HepG2 (cell line): ENCODE results near the gene PPP4C. TPM values are rescaled to one million over a fixed set of nuclear protein-coding genes. Genes with fewer than 3 reads are reported as not detected.

ENCODE experiments used
- ATF6 ChIP-seq: sonication (generic); formaldehyde crosslinking; conservative IDR thresholded peaks from 2 replicates; pipeline ENCODE4 v1.4.0; 2020; ENCODE audit warnings: missing genetic modification reagents
- KDM4B ChIP-seq: sonication (generic); formaldehyde crosslinking; IDR thresholded peaks from 2 replicates; pipeline ENCODE4 v1.4.0; 2020; ENCODE audit warnings: missing genetic modification reagents
- PITX1 ChIP-seq: sonication (generic); formaldehyde crosslinking; IDR thresholded peaks from 2 replicates; pipeline ENCODE4 v1.5.1; 2020; ENCODE audit warnings: mild to moderate bottlenecking, missing genetic modification reagents
- RFX5 ChIP-seq: IDR thresholded peaks from 2 replicates; pipeline ENCODE4 v1.6.1; 2011; ENCODE audit warnings: low read depth, low read length, improper control_type of control experiment
- RXRB ChIP-seq: IDR thresholded peaks from 2 replicates; pipeline ENCODE4 v1.6.1; 2016; ENCODE audit warnings: borderline replicate concordance, missing genetic modification reagents, missing compliant biosample characterization
- TFDP2 ChIP-seq: sonication (generic); formaldehyde crosslinking; IDR thresholded peaks from 2 replicates; pipeline ENCODE4 v1.4.0; 2020; ENCODE audit warnings: missing genetic modification reagents
- TRIM24 ChIP-seq: sonication (generic); formaldehyde crosslinking; IDR thresholded peaks from 2 replicates; pipeline ENCODE4 v1.8.0; 2022; ENCODE audit warnings: mild to moderate bottlenecking, missing genetic modification reagents
- WIZ ChIP-seq: sonication (generic); formaldehyde crosslinking; IDR thresholded peaks from 2 replicates; pipeline ENCODE4 v1.5.1; 2020; ENCODE audit warnings: mild to moderate bottlenecking, missing genetic modification reagents
- ZBTB46 ChIP-seq: sonication (generic); formaldehyde crosslinking; IDR thresholded peaks from 2 replicates; pipeline ENCODE4 v1.4.0; 2020; ENCODE audit warnings: mild to moderate bottlenecking, missing genetic modification reagents, borderline replicate concordance
- ZFYVE20 ChIP-seq: sonication (generic); formaldehyde crosslinking; IDR thresholded peaks from 2 replicates; pipeline ENCODE4 v1.8.0; 2023; ENCODE audit warnings: low read depth, mild to moderate bottlenecking, moderate library complexity, missing genetic modification reagents, borderline replicate concordance
- ZNF282 ChIP-seq: fragments of 450-650 bp; IDR thresholded peaks from 2 replicates; pipeline ENCODE4 v1.6.1; 2018; ENCODE audit not compliant: partially characterized antibody
- ZNF550 ChIP-seq: sonication (generic); formaldehyde crosslinking; IDR thresholded peaks from 2 replicates; pipeline ENCODE4 v1.4.0; 2020; ENCODE audit warnings: mild to moderate bottlenecking, missing genetic modification reagents, borderline replicate concordance
- ZNF558 ChIP-seq: sonication (generic); formaldehyde crosslinking; IDR thresholded peaks from 2 replicates; pipeline ENCODE4 v1.9.0; 2022; ENCODE audit warnings: mild to moderate bottlenecking, missing genetic modification reagents, borderline replicate concordance
- ZNF687 ChIP-seq: sonication (generic); formaldehyde crosslinking; IDR thresholded peaks from 2 replicates; pipeline ENCODE4 v1.5.1; 2020; ENCODE audit warnings: mild to moderate bottlenecking, missing genetic modification reagents, moderate library complexity
- ZNF737 ChIP-seq: sonication (generic); formaldehyde crosslinking; IDR thresholded peaks from 2 replicates; pipeline ENCODE4 v1.5.0; 2020; ENCODE audit warnings: missing genetic modification reagents, mild to moderate bottlenecking, borderline replicate concordance
- ZNF773 ChIP-seq: sonication (generic); formaldehyde crosslinking; IDR thresholded peaks from 2 replicates; pipeline ENCODE4 v1.4.0; 2020; ENCODE audit warnings: missing genetic modification reagents, borderline replicate concordance
- ZNF790 ChIP-seq: sonication (generic); formaldehyde crosslinking; IDR thresholded peaks from 2 replicates; pipeline ENCODE4 v1.8.0; 2022; ENCODE audit warnings: missing genetic modification reagents, mild to moderate bottlenecking, borderline replicate concordance
- polyA plus RNA-seq, 8 experiments: library from polyadenylated mRNA; depleted of rRNA in 3 of 8; stranded (reverse) in 7 of 8; unstranded in 1 of 8; fragments of >200 nt; fragmentation: Illumina TruSeq in 4 of 8; extraction: Trizol in 4 of 8; gene quantifications; 2 replicates each; pipeline versions ENCODE4 v1.2.1 to v1.2.3, GENCODE V29; 2011 to 2016; ENCODE audit warnings: low read depth in 4 of 8, missing spikeins in 1 of 8, mixed read lengths in 1 of 8; ENCODE audit not compliant: insufficient read depth in 1 of 8
- total RNA-seq, 5 experiments: library from RNA; depleted of rRNA; stranded (reverse); fragments of >200 nt; fragmentation: Illumina TruSeq; extraction: Trizol; gene quantifications; 2 replicates each; pipeline ENCODE4 v1.2.3, GENCODE V29; 2016; ENCODE audit warnings: low read depth in 1 of 5

The PPP4C gene
- total and polyA plus RNA-seq, 2 of the 13 experiments (the other 11 are each of a cell fraction or from before 2014, with no cell fraction given) = 176 to 220 TPM

- TF ChIP-seq ZNF687 (CRISPR knock-in tag) (0 out of 2 replicates have a peak, but pooled peaks have one; percentile 7), ZNF282 (no peak), TFDP2 (CRISPR knock-in tag) (no peak), ZNF550 (no peak), ZNF558 (CRISPR knock-in tag) (no peak), ATF6 (no peak), WIZ (no peak), RFX5 (no peak), ZNF790 (CRISPR knock-in tag) (no peak), RXRB (CRISPR knock-in tag) (no peak), ZNF737 (CRISPR knock-in tag) (no peak), TRIM24 (CRISPR knock-in tag) (no peak), KDM4B (CRISPR knock-in tag) (no peak), PITX1 (CRISPR knock-in tag) (peak; percentile 63; the same call in 1 of the 2 replicates), ZFYVE20 (CRISPR knock-in tag) (no peak), ZNF773 (CRISPR knock-in tag) (no peak), ZBTB46 (CRISPR knock-in tag) (no peak)
Measured at GRCh38 chr16:30032083-30032819, 43.5 kb upstream of the PPP4C start (continued).
